ENCODE measurements around the gene NKIRAS2. TPM values are rescaled to one million over a fixed set of nuclear protein-coding genes. Genes with fewer than 3 reads are reported as not detected.

The NKIRAS2 gene
- total RNA-seq, 1 experiment from 2014 or later = 38.3 TPM

DNA sequence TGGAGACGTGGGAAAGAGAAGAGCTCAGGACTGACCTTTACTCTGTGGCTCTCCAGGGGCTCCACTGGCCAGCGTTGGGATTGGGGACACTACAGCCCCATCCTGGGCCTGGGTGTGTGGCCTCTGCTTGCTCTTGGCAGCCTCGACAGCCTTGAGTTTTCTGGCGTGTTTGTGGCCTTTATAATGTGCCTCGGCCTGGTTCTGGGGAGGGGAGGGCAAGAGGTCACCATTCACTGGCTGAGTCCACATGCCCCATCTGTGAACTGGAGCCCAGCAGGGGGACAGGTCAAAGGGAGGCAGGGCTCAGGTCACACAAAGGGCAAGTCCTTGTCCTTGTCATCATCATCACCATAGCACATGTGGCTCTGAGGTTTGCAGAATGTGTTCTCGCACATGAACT, 11.7 kb downstream of the NKIRAS2 start:
- BruUV-seq (replicated peaks) = no TSS peak
- Histone ChIP-seq H3K4me1 (replicated peaks; ENCODE audit: insufficient read depth) (no peaks in the 10 kb centered on the region), H3F3A (ENCODE audit: insufficient read depth, low read depth) (no peaks in the 10 kb centered on the region), H4K20me1 (ENCODE audit: insufficient read depth) (no peaks in the 10 kb centered on the region), H3K27me3 (ENCODE audit: insufficient read depth, low read depth) (no peaks in the 10 kb centered on the region), H3K4me2 (no peak overlapping the region), H3K79me2 (ENCODE audit: low read depth) (no peaks in the 10 kb centered on the region), H3K27ac (no peak overlapping the region), H3K4me3 (no peak overlapping the region), H3K36me3 (ENCODE audit: low read depth) (no peaks in the 10 kb centered on the region), H3K9me2 (ENCODE audit: insufficient read depth) (no peaks in the 10 kb centered on the region), H3K9me3 (ENCODE audit: insufficient read depth, low read depth) (no peaks in the 10 kb centered on the region), H2AFZ (no peak overlapping the region)
- ChIA-PET POLR2A (ENCODE audit: unreplicated experiment) (no interaction called here), CTCF (no interaction called here)
- no peak for DNase-seq
- intact Hi-C loops (cut with micrococcal nuclease; ENCODE audit: unreplicated experiment) = no loop called here
- TF ChIP-seq, protein P1, sequence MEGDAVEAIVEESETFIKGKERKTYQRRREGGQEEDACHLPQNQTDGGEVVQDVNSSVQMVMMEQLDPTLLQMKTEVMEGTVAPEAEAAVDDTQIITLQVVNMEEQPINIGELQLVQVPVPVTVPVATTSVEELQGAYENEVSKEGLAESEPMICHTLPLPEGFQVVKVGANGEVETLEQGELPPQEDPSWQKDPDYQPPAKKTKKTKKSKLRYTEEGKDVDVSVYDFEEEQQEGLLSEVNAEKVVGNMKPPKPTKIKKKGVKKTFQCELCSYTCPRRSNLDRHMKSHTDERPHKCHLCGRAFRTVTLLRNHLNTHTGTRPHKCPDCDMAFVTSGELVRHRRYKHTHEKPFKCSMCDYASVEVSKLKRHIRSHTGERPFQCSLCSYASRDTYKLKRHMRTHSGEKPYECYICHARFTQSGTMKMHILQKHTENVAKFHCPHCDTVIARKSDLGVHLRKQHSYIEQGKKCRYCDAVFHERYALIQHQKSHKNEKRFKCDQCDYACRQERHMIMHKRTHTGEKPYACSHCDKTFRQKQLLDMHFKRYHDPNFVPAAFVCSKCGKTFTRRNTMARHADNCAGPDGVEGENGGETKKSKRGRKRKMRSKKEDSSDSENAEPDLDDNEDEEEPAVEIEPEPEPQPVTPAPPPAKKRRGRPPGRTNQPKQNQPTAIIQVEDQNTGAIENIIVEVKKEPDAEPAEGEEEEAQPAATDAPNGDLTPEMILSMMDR (conservative IDR thresholded peaks at IDR 0.05) = no peak
- TF ChIP-seq EZH2 (IDR thresholded peaks at IDR 0.05; ENCODE audit: low read depth) = no peak

DNA sequence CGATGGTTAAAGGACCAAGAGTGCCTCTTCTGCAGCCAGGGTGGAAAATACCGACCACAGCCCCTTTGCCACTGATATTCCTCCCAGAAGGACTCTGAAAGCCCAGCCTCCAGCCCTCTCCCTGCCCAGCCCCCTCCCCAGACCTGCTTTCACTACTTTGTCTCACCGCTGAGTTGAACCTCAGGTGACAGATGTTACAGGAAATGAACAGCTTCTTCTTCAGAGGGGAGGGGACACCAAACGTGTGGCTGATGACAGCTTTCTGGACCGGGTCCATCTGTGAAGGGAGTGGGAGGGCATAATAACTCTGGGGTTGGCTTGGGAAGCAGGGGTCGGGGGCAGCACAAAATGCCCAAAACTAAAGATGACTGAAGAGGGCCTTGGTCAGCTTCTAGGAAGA, 14.2 kb downstream of the NKIRAS2 start:
- intact Hi-C loops (cut with micrococcal nuclease; ENCODE audit: unreplicated experiment) = no loop called here
- POLR2A ChIA-PET (ENCODE audit: unreplicated experiment) = no interaction called here

GRCh38 chr17:42038221-42038973, 18.5 kb downstream of the NKIRAS2 start:
- POLR2A ChIA-PET (ENCODE audit: unreplicated experiment) = no interaction called here
- intact Hi-C loops (cut with micrococcal nuclease; ENCODE audit: unreplicated experiment) = no loop called here
- DNase-seq = no peak
- Histone ChIP-seq H3K4me1 (replicated peaks; ENCODE audit: insufficient read depth) (no peaks in the 10 kb centered on the region), H3K4me2 (no peak overlapping the region), H3K36me3 (ENCODE audit: low read depth) (no peaks in the 10 kb centered on the region), H3K27me3 (ENCODE audit: insufficient read depth, low read depth) (no peaks in the 10 kb centered on the region), H3K9me3 (ENCODE audit: insufficient read depth, low read depth) (no peaks in the 10 kb centered on the region), H2AFZ (no peak overlapping the region), H3K9me2 (ENCODE audit: insufficient read depth) (no peaks in the 10 kb centered on the region), H3K27ac (no peak overlapping the region), H3K4me3 (no peak overlapping the region), H3K79me2 (ENCODE audit: low read depth) (no peaks in the 10 kb centered on the region), H3F3A (ENCODE audit: insufficient read depth, low read depth) (no peaks in the 10 kb centered on the region), H4K20me1 (ENCODE audit: insufficient read depth) (no peaks in the 10 kb centered on the region)
- TF ChIP-seq, protein P1 (conservative IDR thresholded peaks at IDR 0.05) = no peak
- TF ChIP-seq EZH2 (IDR thresholded peaks at IDR 0.05; ENCODE audit: low read depth) = no peak
- no TSS peak for BruUV-seq (replicated peaks)
- CTCF ChIA-PET = no interaction called here

More for the DNA sequence above, 14.2 kb downstream of the NKIRAS2 start:
- Histone ChIP-seq H3K9me2 (ENCODE audit: insufficient read depth) (no peaks in the 10 kb centered on the region), H3K27me3 (ENCODE audit: insufficient read depth, low read depth) (no peaks in the 10 kb centered on the region), H3K79me2 (ENCODE audit: low read depth) (no peaks in the 10 kb centered on the region), H4K20me1 (ENCODE audit: insufficient read depth) (no peaks in the 10 kb centered on the region), H3K9me3 (ENCODE audit: insufficient read depth, low read depth) (no peaks in the 10 kb centered on the region), H3K27ac (no peak overlapping the region), H2AFZ (no peak overlapping the region), H3K4me2 (no peak overlapping the region), H3F3A (ENCODE audit: insufficient read depth, low read depth) (no peaks in the 10 kb centered on the region), H3K4me3 (no peak overlapping the region), H3K4me1 (replicated peaks; ENCODE audit: insufficient read depth) (no peaks in the 10 kb centered on the region), H3K36me3 (ENCODE audit: low read depth) (no peaks in the 10 kb centered on the region)
- BruUV-seq (replicated peaks) = no TSS peak
- no peak for DNase-seq
- no peak for TF ChIP-seq EZH2 (IDR thresholded peaks at IDR 0.05; ENCODE audit: low read depth)
- TF ChIP-seq, protein P1 (conservative IDR thresholded peaks at IDR 0.05) = no peak
- CTCF ChIA-PET = no interaction called here
